HepG2 (cell line): ENCODE measurements around the gene TRMT1. TPM values are rescaled to one million over a fixed set of nuclear protein-coding genes. Genes with fewer than 3 reads are reported as not detected.

ENCODE experiments used
- FOXA1 ChIP-seq, 2 experiments: fragments of 450-650 bp in 1 of 2; sonication (generic) in 1 of 2; formaldehyde crosslinking in 1 of 2; IDR thresholded peaks; 2 replicates each; pipeline versions ENCODE4 v1.4.0 to v1.6.1; 2016 to 2020; ENCODE audit warnings: missing genetic modification reagents in 1 of 2
- HDAC1 ChIP-seq: sonication (generic); formaldehyde crosslinking; IDR thresholded peaks from 2 replicates; pipeline ENCODE4 v1.5.1; 2020; ENCODE audit warnings: mild to moderate bottlenecking, missing genetic modification reagents
- KDM5B ChIP-seq: sonication (generic); formaldehyde crosslinking; IDR thresholded peaks from 2 replicates; pipeline ENCODE4 v1.4.0; 2020; ENCODE audit warnings: missing genetic modification reagents, mild to moderate bottlenecking, borderline replicate concordance
- NFE2L1 ChIP-seq: sonication (generic); formaldehyde crosslinking; IDR thresholded peaks from 2 replicates; pipeline ENCODE4 v1.4.0; 2020; ENCODE audit warnings: missing genetic modification reagents, mild to moderate bottlenecking, borderline replicate concordance
- REXO4 ChIP-seq: sonication (generic); formaldehyde crosslinking; IDR thresholded peaks from 2 replicates; pipeline ENCODE4 v1.8.0; 2022; ENCODE audit warnings: missing genetic modification reagents, mild to moderate bottlenecking, borderline replicate concordance
- SETDB1 ChIP-seq: sonication (generic); formaldehyde crosslinking; IDR thresholded peaks from 2 replicates; pipeline ENCODE4 v1.5.1; 2020; ENCODE audit warnings: missing genetic modification reagents, mild to moderate bottlenecking, borderline replicate concordance
- SIX1 ChIP-seq: sonication (generic); formaldehyde crosslinking; IDR thresholded peaks from 2 replicates; pipeline ENCODE4 v1.4.0; 2020; ENCODE audit warnings: missing genetic modification reagents, borderline replicate concordance
- TFAP4 ChIP-seq: sonication (generic); IDR thresholded peaks from 2 replicates; pipeline ENCODE4 v1.6.1; 2016; ENCODE audit warnings: low read depth, borderline replicate concordance
- ZBTB40 ChIP-seq, 2 experiments: fragments of 450-650 bp in 1 of 2; sonication (generic) in 1 of 2; formaldehyde crosslinking in 1 of 2; IDR thresholded peaks; 2 replicates each; pipeline versions ENCODE4 v1.6.1 to v1.8.0; 2016 to 2022; ENCODE audit warnings: antibody characterized with exemption in 1 of 2, mild to moderate bottlenecking in 1 of 2, missing genetic modification reagents in 1 of 2
- ZNF569 ChIP-seq: sonication (generic); formaldehyde crosslinking; IDR thresholded peaks from 2 replicates; pipeline ENCODE4 v1.5.0; 2020; ENCODE audit warnings: mild to moderate bottlenecking, missing genetic modification reagents, moderate library complexity, borderline replicate concordance
- ZNF687 ChIP-seq: sonication (generic); formaldehyde crosslinking; IDR thresholded peaks from 2 replicates; pipeline ENCODE4 v1.5.1; 2020; ENCODE audit warnings: mild to moderate bottlenecking, missing genetic modification reagents, moderate library complexity
- ZSCAN12 ChIP-seq: sonication (generic); formaldehyde crosslinking; IDR thresholded peaks from 2 replicates; pipeline ENCODE4 v1.9.0; 2021; ENCODE audit warnings: mild to moderate bottlenecking, missing genetic modification reagents
- ZSCAN29 ChIP-seq: sonication (generic); formaldehyde crosslinking; conservative IDR thresholded peaks from 2 replicates; pipeline ENCODE4 v1.4.0; 2020; ENCODE audit warnings: mild to moderate bottlenecking, missing genetic modification reagents
- polyA plus RNA-seq, 8 experiments: library from polyadenylated mRNA; depleted of rRNA in 3 of 8; stranded (reverse) in 7 of 8; unstranded in 1 of 8; fragments of >200 nt; fragmentation: Illumina TruSeq in 4 of 8; extraction: Trizol in 4 of 8; gene quantifications; 2 replicates each; pipeline versions ENCODE4 v1.2.1 to v1.2.3, GENCODE V29; 2011 to 2016; ENCODE audit warnings: low read depth in 4 of 8, missing spikeins in 1 of 8, mixed read lengths in 1 of 8; ENCODE audit not compliant: insufficient read depth in 1 of 8
- total RNA-seq, 5 experiments: library from RNA; depleted of rRNA; stranded (reverse); fragments of >200 nt; fragmentation: Illumina TruSeq; extraction: Trizol; gene quantifications; 2 replicates each; pipeline ENCODE4 v1.2.3, GENCODE V29; 2016; ENCODE audit warnings: low read depth in 1 of 5

TRMT1 gene
- total and polyA plus RNA-seq, 2 of the 13 experiments (the other 11 are each of a cell fraction or from before 2014, with no cell fraction given), result 35.5 to 44.1 TPM

GRCh38 chr19:13150187-13150930 is 33.8 kb upstream of the TRMT1 start, which contains the start of the genes IER2 and STX10 (continued):
- TF ChIP-seq ZNF687 (peak; percentile 84), SETDB1 (CRISPR knock-in tag) (no peak), FOXA1 (IDR thresholded peaks at IDR 0.05) (no peak), FOXA1 (CRISPR knock-in tag; IDR thresholded peaks at IDR 0.05) (peak; percentile 84), REXO4 (CRISPR knock-in tag) (no peak), ZSCAN12 (no peak), ZNF569 (CRISPR knock-in tag) (peak; percentile 31; the same call in 1 of the 2 replicates), KDM5B (CRISPR knock-in tag) (0 out of 2 replicates have a peak, but pooled peaks have one; percentile 25), ZSCAN29 (CRISPR knock-in tag) (peak; percentile 97), HDAC1 (CRISPR knock-in tag) (peak; percentile 91), NFE2L1 (CRISPR knock-in tag) (no peak), SIX1 (0 out of 2 replicates have a peak, but pooled peaks have one; percentile 25), ZBTB40 (IDR thresholded peaks at IDR 0.05) (peak; percentile 69), ZBTB40 (CRISPR knock-in tag; IDR thresholded peaks at IDR 0.05) (no peak; the same call in 1 of the 2 replicates), TFAP4 (peak; percentile 35; the same call in 1 of the 2 replicates)
